ENCODE data around the gene ADGRG4.

DNA sequence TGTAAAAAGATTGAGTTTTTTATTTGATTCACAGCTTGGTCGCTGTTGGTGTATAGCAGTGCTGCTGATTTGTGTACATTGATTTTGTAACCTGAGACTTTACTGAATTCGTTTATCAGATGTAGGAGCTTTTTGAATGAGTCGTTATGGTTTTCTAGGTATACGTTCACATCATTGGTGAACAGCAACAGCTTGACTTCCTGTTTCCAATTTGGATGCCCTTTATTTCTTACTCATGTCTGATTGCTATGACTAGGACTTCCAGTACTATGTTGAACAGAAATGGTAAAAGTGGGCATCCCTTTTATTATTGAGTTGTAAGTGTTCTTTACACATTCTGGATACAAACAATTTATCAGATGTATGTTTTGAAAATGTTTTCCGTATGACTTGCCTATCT lies 76.0 kb downstream of the ADGRG4 start:
- no peak for TF ChIP-seq CTCF (IDR thresholded peaks at IDR 0.05)
- TF ChIP-seq ZFX (IDR thresholded peaks at IDR 0.05; ENCODE audit: borderline replicate concordance) = no peak

All from 22Rv1 (cell line).